ENCODE results near the gene GLG1. TPM values are rescaled to one million over a fixed set of nuclear protein-coding genes. Genes with fewer than 3 reads are reported as not detected.

GLG1 gene
- total RNA-seq, 4 donors from 2014 or later = 77.0 to 154 (median 127) TPM

DNA sequence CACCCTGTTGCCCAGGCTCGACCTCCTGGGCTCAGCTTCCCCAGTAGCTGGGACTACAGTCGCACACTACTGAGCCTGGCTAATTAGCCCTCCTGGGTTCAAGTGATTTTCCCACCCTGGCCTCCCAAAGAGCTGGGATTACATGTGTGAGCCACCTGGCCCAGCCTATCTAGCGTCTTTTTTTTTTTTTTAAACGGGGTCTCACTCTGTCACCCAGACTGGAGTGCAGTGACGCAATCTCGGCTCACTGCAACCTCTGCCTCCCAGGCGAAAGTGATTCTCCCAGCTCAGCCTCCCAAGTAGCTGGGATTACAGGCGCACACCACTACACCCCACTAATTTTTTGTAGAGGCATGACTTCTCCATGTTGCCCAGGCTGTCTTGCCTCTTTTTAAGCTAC, 33.3 kb downstream of the GLG1 start:
- in situ Hi-C loops (cut with MboI; ENCODE audit: low pct_ligation_motif_present in 1 of 4, low pct_unique_long_range_greater_than_20kb in 1 of 4, low sequenced_read_pairs in 3 of 4) = no loop called here
- WGBS, 2 donors (ENCODE audit: low coverage in 1 of 2) = 89 to 100% methylated on average over 5 to 8 of the region's 8 CpGs

DNA sequence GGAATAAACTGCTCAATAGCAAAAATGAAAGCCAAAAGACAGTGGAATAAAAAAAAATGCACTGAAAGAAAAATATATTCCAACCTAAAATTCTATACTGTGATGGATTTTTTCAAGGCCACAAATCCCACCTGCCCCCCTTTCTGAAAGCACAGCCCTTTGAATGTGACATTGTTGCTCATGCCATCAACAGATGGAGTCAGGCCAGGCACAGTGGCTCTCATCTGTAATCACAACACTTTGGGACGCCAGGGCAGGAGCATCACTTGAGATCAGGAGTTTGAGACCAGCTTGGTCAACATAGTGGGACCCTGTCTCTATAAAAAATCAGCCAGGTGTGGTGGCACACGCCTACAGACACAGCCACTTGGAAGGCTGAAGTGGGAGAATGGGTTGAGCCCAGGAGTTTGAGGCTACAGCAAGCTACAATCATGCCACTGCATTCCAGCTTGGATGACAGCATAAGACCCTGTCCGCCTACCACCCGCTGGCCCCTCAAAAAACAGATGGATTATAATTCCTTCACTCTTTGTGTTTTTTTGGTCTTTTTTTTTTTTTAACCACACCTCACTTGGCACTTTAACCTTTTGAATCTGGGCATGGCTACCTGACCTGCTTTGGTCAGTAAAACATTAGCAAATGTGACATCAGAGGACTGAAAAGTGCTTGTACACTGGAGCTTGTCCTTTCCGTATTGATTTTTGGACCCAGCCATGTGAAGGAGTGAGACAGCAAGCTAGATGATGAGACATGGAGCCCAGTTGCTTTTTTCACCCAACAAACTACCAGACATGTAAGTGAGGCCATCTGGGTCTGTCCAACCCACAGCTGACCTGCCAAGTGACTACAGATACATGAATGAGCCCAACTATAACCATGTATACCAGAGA, 36.3 kb downstream of the GLG1 start:
- Histone ChIP-seq H3K27me3 (no peaks in the 10 kb centered on the region), H3K36me3 (no peaks in the 10 kb centered on the region), H3K4me3 (no peak overlapping the region), H3K27ac (peak overlapping the region in 1 of 4 donors; percentile 29), H3K4me1 (peaks cover 11 to 55% (median 22%) of the 10 kb centered on the region in 4 donors), H3K9me3 (no peaks in the 10 kb centered on the region)
- in situ Hi-C loops (cut with MboI; ENCODE audit: low pct_ligation_motif_present in 1 of 4, low pct_unique_long_range_greater_than_20kb in 1 of 4, low sequenced_read_pairs in 3 of 4) (no loop called here), intact Hi-C loops (cut with DNase I; ENCODE audit: low total_unique reads) (no loop called here)
- TF ChIP-seq EP300 (IDR thresholded peaks at IDR 0.05; ENCODE audit: low read depth) (no peak), POLR2AphosphoS5 (IDR thresholded peaks at IDR 0.05) (no peak), POLR2A (IDR thresholded peaks at IDR 0.05) (no peak)
- TF ChIP-seq, protein P1, sequence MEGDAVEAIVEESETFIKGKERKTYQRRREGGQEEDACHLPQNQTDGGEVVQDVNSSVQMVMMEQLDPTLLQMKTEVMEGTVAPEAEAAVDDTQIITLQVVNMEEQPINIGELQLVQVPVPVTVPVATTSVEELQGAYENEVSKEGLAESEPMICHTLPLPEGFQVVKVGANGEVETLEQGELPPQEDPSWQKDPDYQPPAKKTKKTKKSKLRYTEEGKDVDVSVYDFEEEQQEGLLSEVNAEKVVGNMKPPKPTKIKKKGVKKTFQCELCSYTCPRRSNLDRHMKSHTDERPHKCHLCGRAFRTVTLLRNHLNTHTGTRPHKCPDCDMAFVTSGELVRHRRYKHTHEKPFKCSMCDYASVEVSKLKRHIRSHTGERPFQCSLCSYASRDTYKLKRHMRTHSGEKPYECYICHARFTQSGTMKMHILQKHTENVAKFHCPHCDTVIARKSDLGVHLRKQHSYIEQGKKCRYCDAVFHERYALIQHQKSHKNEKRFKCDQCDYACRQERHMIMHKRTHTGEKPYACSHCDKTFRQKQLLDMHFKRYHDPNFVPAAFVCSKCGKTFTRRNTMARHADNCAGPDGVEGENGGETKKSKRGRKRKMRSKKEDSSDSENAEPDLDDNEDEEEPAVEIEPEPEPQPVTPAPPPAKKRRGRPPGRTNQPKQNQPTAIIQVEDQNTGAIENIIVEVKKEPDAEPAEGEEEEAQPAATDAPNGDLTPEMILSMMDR (IDR thresholded peaks at IDR 0.05) = no peak
- DNase-seq = no peak
- 50 to 84% methylated on average over 1 to 5 of the region's 5 CpGs for WGBS, 2 donors (ENCODE audit: low coverage in 1 of 2)

More for the DNA sequence above, 33.3 kb downstream of the GLG1 start:
- DNase-seq = no peak
- no peak overlapping the region for H3K4me3 ChIP-seq
- intact Hi-C loops (cut with DNase I; ENCODE audit: low total_unique reads) = no loop called here
- H3K4me1 ChIP-seq = peaks cover 8 to 46% (median 21%) of the 10 kb centered on the region in 4 donors
- H3K36me3 ChIP-seq = no peaks in the 10 kb centered on the region
- no peaks in the 10 kb centered on the region for H3K9me3 ChIP-seq
- H3K27ac ChIP-seq = no peak overlapping the region
- TF ChIP-seq POLR2A (IDR thresholded peaks at IDR 0.05) (no peak), EP300 (IDR thresholded peaks at IDR 0.05; ENCODE audit: low read depth) (no peak), POLR2AphosphoS5 (IDR thresholded peaks at IDR 0.05) (no peak)
- TF ChIP-seq, protein P1 (IDR thresholded peaks at IDR 0.05) = no peak
- H3K27me3 ChIP-seq = no peaks in the 10 kb centered on the region

DNA sequence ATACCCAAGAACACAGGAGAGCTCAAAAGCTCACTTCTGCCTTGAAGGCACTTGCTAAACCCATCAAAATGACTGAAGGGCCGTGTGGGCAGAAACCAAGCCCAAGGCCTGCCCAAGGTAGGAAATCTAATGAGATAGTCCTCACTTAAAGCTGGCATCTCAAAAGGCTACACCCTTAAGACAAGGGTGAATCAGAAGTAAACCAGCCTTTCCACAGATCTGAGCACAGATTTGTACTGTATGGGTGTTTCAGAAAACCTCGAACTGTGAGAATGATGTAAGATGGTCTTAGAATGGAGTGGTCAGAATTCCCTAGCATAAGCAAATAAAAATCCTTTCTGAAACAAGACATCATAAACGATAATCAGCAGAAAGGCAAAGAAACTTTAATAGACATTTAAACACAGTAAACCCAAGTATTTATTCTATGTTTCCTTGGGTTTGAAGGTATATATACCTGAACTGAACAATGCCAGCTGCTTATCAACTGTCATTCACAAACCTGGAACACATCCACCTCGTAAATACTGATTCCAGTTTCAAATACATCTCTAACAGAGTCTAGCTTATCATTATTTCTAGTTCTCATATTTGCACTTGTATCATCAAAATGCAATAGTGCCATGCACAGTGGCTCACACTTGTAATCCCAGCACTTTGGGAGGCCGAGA, 37.8 kb downstream of the GLG1 start:
- in situ Hi-C loops (cut with MboI; ENCODE audit: low pct_ligation_motif_present in 1 of 4, low pct_unique_long_range_greater_than_20kb in 1 of 4, low sequenced_read_pairs in 3 of 4) = no loop called here
- no peak for TF ChIP-seq POLR2A (IDR thresholded peaks at IDR 0.05)
- TF ChIP-seq EP300 (IDR thresholded peaks at IDR 0.05; ENCODE audit: low read depth) = no peak
- no peak for TF ChIP-seq POLR2AphosphoS5 (IDR thresholded peaks at IDR 0.05)
- TF ChIP-seq, protein P1 (IDR thresholded peaks at IDR 0.05) = no peak
- Histone ChIP-seq H3K4me3 (no peak overlapping the region), H3K9me3 (no peaks in the 10 kb centered on the region), H3K4me1 (peaks cover 11 to 60% (median 22%) of the 10 kb centered on the region in 4 donors), H3K36me3 (no peaks in the 10 kb centered on the region), H3K27ac (no peak overlapping the region), H3K27me3 (no peaks in the 10 kb centered on the region)
- WGBS, 2 donors (ENCODE audit: low coverage in 1 of 2) = 41 to 52% methylated on average over 4 to 5 of the region's 5 CpGs
- intact Hi-C loops (cut with DNase I; ENCODE audit: low total_unique reads) = loop anchor here (5.0 kb wide), 1 partner anchor 1217 kb away; no protein-coding TSS in a partner anchor
- no peak for DNase-seq

DNA sequence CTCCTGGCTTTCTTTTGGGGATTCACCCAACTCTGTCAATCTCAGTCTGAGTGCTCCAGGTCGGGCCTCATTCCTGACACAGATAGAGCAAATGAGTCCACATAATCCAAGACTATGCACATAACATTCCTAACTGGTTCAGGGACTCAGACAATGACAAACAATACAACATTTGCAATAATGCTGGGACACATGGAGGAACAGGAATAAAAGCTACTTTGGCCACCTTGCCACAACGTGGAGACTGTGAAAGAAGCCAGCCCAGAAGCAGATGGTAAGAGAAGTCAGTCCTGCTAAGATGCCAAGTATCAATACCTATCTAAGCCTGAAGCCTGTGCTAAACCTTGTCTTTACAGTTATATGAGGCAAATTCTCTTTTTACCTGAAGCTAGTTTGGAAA, 39.0 kb downstream of the GLG1 start:
- H3K4me3 ChIP-seq = no peak overlapping the region
- H3K36me3 ChIP-seq = no peaks in the 10 kb centered on the region
- TF ChIP-seq, protein P1 (IDR thresholded peaks at IDR 0.05) = no peak
- TF ChIP-seq POLR2A (IDR thresholded peaks at IDR 0.05) = no peak
- no peaks in the 10 kb centered on the region for H3K9me3 ChIP-seq
- peaks cover 11 to 59% (median 22%) of the 10 kb centered on the region in 4 donors for H3K4me1 ChIP-seq
- intact Hi-C loops (cut with DNase I; ENCODE audit: low total_unique reads) = loop anchor here (5.0 kb wide), 1 partner anchor 1216 kb away; no protein-coding TSS in a partner anchor
- no peak overlapping the region for H3K27ac ChIP-seq
- no peak for DNase-seq
- in situ Hi-C loops (cut with MboI; ENCODE audit: low pct_ligation_motif_present in 1 of 4, low pct_unique_long_range_greater_than_20kb in 1 of 4, low sequenced_read_pairs in 3 of 4) = no loop called here
- 90 to 100% methylated on average over 1 to 2 of the region's 2 CpGs for WGBS, 2 donors (ENCODE audit: low coverage in 1 of 2)
- no peaks in the 10 kb centered on the region for H3K27me3 ChIP-seq

All from transverse colon (tissue), 4 donors.